GM12875 (cell line): Measurements from ENCODE around the gene RABL3.
"Not testable (repeated sequence)": the region's sequence is repeated elsewhere in the genome, so short reads cannot be mapped to it uniquely, and the experiment has no call there.

Experiments
- H3K4me3 ChIP-seq: one replicate; pipeline ENCODE4 v1.5.1; 2011; ENCODE audit warnings: low read depth, low read length, control low read depth
- CTCF ChIP-seq: IDR thresholded peaks from 2 replicates; pipeline ENCODE4 v1.5.1; 2011; ENCODE audit warnings: low read depth, mild to moderate bottlenecking, control low read depth, inconsistent platforms, low read length, moderate library complexity, borderline replicate concordance; ENCODE audit not compliant: insufficient read depth

The RABL3 gene

GRCh38 chr3:120749843-120750242 lies 7.5 kb upstream of the RABL3 start:
- no peak overlapping the region for H3K4me3 ChIP-seq
- no peak for TF ChIP-seq CTCF

GRCh38 chr3:120745466-120745865 lies 3.1 kb upstream of the RABL3 start:
- no peak overlapping the region for H3K4me3 ChIP-seq
- no peak for TF ChIP-seq CTCF

GRCh38 chr3:120743556-120744195 lies 1.4 kb upstream of the RABL3 start:
- peak overlapping the region; percentile 75 for H3K4me3 ChIP-seq
- no peak for TF ChIP-seq CTCF

- H3K4me3 ChIP-seq = peak overlapping the region; percentile 75
- no peak for TF ChIP-seq CTCF
Measured at GRCh38 chr3:120742849-120743365, 591 bp upstream of the RABL3 start.

- TF ChIP-seq CTCF = no peak
- H3K4me3 ChIP-seq = peak overlapping the region; percentile 75
Measured at GRCh38 chr3:120741837-120742197, 499 bp downstream of the RABL3 start.

GRCh38 chr3:120741320-120741719 lies 996 bp downstream of the RABL3 start:
- no peak overlapping the region for H3K4me3 ChIP-seq
- TF ChIP-seq CTCF = no peak

GRCh38 chr3:120738006-120738405 lies 4.3 kb downstream of the RABL3 start:
- H3K4me3 ChIP-seq = not testable (repeated sequence)
